OCI-LY7 (cell line): ENCODE measurements around the gene SPCS2. TPM values are rescaled to one million over a fixed set of nuclear protein-coding genes. Genes with fewer than 3 reads are reported as not detected.
A peak's percentile ranks its signal among the peaks of the same experiment; 100 is the strongest.

ENCODE experiments used
- BruUV-seq: library from RNA; stranded (reverse); fragments of 400-500 nt; replicated peaks from 2 replicates; lab custom pipeline; 2021; lab: Mats Ljungman, UMichigan
- CTCF ChIA-PET: fragments of 300-600 bp; sonication (Branson Sonifier 250); formaldehyde crosslinking; loops from one replicate; lab custom pipeline; 2022; ENCODE audit warnings: antibody characterized with exemption; ENCODE audit not compliant: unreplicated experiment; lab: Charles Lee
- POLR2A ChIA-PET: fragments of 300-600 bp; sonication (Branson Sonifier 250); formaldehyde crosslinking; loops from one replicate; lab custom pipeline; 2022; ENCODE audit warnings: antibody characterized with exemption; lab: Charles Lee
- DNase-seq: peaks from one replicate; pipeline ENCODE4 v3.0.0-alpha.2; 2015; ENCODE audit warnings: low spot score
- H2AFZ ChIP-seq: fragments of 200-600 bp; sonication (generic), shearing (Covaris generic); 2 replicates; pipeline ENCODE4 v1.6.1; 2014; ENCODE audit warnings: mild to moderate bottlenecking, antibody characterized with exemption, low read length, moderate library complexity
- H3K27ac ChIP-seq: fragments of 200-600 bp; sonication (generic); 2 replicates; pipeline ENCODE4 v1.5.1; 2014; ENCODE audit warnings: mixed run types, low read depth, mild to moderate bottlenecking, moderate library complexity, low read length, inconsistent platforms; ENCODE audit not compliant: poor library complexity, severe bottlenecking
- H3K36me3 ChIP-seq: fragments of 200-600 bp; sonication (generic); 2 replicates; pipeline ENCODE4 v1.6.1; 2014; ENCODE audit warnings: mild to moderate bottlenecking, antibody characterized with exemption, low read length, moderate library complexity, mixed read lengths; ENCODE audit not compliant: insufficient read depth
- H3K4me1 ChIP-seq: fragments of 200-600 bp; sonication (generic); 2 replicates; pipeline ENCODE4 v1.5.1; 2014; ENCODE audit warnings: mild to moderate bottlenecking, low read length; ENCODE audit not compliant: insufficient read depth, poor library complexity, severe bottlenecking
- H3K4me2 ChIP-seq: fragments of 200-600 bp; sonication (generic); 2 replicates; pipeline ENCODE4 v1.6.1; 2014; ENCODE audit warnings: mild to moderate bottlenecking, low read length
- H3K4me3 ChIP-seq: fragments of 200-600 bp; sonication (generic); 2 replicates; pipeline ENCODE4 v1.5.1; 2014; ENCODE audit warnings: mild to moderate bottlenecking, low read depth, low read length; ENCODE audit not compliant: poor library complexity, severe bottlenecking
- H3K79me2 ChIP-seq: fragments of 200-600 bp; sonication (generic); 2 replicates; pipeline ENCODE4 v1.6.1; 2016; ENCODE audit warnings: low read depth, mild to moderate bottlenecking, low read length, moderate library complexity, mixed read lengths; ENCODE audit not compliant: insufficient read depth
- H3K9me2 ChIP-seq: fragments of 200-600 bp; sonication (generic); 2 replicates; pipeline ENCODE4 v1.6.1; 2016; ENCODE audit warnings: mild to moderate bottlenecking, low read length, mixed read lengths; ENCODE audit not compliant: insufficient read depth
- H3K9me3 ChIP-seq: fragments of 200-600 bp; sonication (generic); 2 replicates; pipeline ENCODE4 v1.6.1; 2014; ENCODE audit warnings: mild to moderate bottlenecking, mixed run types, low read length, mixed read lengths
- H4K20me1 ChIP-seq: fragments of 200-600 bp; sonication (generic); 2 replicates; pipeline ENCODE4 v1.6.1; 2014; ENCODE audit warnings: mild to moderate bottlenecking, antibody characterized with exemption, low read length, moderate library complexity, mixed read lengths; ENCODE audit not compliant: insufficient read depth
- EZH2phosphoT487 ChIP-seq: fragments of 200-600 bp; sonication (generic); IDR thresholded peaks from 2 replicates; pipeline ENCODE4 v1.6.1; 2018; ENCODE audit warnings: low read depth, borderline replicate concordance, mild to moderate bottlenecking, mixed run types, antibody characterized with exemption, low read length, moderate library complexity, mixed read lengths
- intact Hi-C: fragments of 100-400 bp; cut with micrococcal nuclease; formaldehyde crosslinking; loops from one replicate; pipeline ENCODE4 v1.10.0; 2022; ENCODE audit not compliant: unreplicated experiment
- total RNA-seq, 2 experiments: library from RNA; depleted of rRNA in 1 of 2; stranded (reverse); fragments of >200 nt in 1 of 2; shearing (Covaris generic) in 1 of 2; gene quantifications; 2 replicates each; pipeline ENCODE4 v1.2.3, GENCODE V29; 2014 to 2022
- TF ChIP-seq, protein P1 (sequence below): fragments of 200-600 bp; sonication (generic); conservative IDR thresholded peaks from 2 replicates; pipeline ENCODE4 v1.5.1; 2014; ENCODE audit warnings: mild to moderate bottlenecking, antibody characterized with exemption, low read length, moderate library complexity, mixed read lengths

SPCS2 gene
- total RNA-seq, 2 experiments from 2014 or later = 39.6 to 212 TPM

DNA sequence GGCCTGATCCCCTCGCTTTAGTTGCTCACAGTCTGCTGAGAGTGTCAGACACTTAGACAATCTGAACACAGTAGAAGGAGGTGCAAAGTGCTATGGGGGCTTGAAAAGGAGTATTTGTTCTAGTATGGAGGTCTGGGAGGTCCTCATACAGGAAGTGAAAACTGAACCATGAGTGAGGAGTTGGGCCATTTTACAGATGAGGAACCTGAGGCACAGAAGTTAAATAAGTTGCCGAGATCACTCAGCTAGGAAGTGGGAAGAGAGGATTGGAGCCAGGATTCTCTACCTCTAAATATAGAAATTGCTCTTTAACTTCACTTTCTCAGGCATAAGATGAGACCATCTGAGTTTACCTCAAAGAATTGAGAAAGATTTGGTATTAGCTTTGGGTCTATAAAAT lies 35.7 kb downstream of the SPCS2 start:
- Histone ChIP-seq H3K4me3 (no peak overlapping the region), H3K79me2 (peaks cover 8% of the 10 kb centered on the region), H3K9me2 (no peaks in the 10 kb centered on the region), H3K9me3 (no peaks in the 10 kb centered on the region), H3K27ac (no peak overlapping the region), H3K36me3 (peaks cover 18% of the 10 kb centered on the region), H2AFZ (no peak overlapping the region), H3K4me2 (no peak overlapping the region), H3K4me1 (peaks cover 5% of the 10 kb centered on the region), H4K20me1 (no peaks in the 10 kb centered on the region; the same call in 1 of the 2 replicates)
- ChIA-PET CTCF (no interaction called here), POLR2A (no interaction called here)
- TF ChIP-seq EZH2phosphoT487 = no peak
- TF ChIP-seq, protein P1, sequence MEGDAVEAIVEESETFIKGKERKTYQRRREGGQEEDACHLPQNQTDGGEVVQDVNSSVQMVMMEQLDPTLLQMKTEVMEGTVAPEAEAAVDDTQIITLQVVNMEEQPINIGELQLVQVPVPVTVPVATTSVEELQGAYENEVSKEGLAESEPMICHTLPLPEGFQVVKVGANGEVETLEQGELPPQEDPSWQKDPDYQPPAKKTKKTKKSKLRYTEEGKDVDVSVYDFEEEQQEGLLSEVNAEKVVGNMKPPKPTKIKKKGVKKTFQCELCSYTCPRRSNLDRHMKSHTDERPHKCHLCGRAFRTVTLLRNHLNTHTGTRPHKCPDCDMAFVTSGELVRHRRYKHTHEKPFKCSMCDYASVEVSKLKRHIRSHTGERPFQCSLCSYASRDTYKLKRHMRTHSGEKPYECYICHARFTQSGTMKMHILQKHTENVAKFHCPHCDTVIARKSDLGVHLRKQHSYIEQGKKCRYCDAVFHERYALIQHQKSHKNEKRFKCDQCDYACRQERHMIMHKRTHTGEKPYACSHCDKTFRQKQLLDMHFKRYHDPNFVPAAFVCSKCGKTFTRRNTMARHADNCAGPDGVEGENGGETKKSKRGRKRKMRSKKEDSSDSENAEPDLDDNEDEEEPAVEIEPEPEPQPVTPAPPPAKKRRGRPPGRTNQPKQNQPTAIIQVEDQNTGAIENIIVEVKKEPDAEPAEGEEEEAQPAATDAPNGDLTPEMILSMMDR = no peak
- no peak for DNase-seq
- intact Hi-C loops = loop anchor here (10.0 kb wide), 1 partner anchor 890 kb away; no protein-coding TSS in a partner anchor
- BruUV-seq = no TSS peak

DNA sequence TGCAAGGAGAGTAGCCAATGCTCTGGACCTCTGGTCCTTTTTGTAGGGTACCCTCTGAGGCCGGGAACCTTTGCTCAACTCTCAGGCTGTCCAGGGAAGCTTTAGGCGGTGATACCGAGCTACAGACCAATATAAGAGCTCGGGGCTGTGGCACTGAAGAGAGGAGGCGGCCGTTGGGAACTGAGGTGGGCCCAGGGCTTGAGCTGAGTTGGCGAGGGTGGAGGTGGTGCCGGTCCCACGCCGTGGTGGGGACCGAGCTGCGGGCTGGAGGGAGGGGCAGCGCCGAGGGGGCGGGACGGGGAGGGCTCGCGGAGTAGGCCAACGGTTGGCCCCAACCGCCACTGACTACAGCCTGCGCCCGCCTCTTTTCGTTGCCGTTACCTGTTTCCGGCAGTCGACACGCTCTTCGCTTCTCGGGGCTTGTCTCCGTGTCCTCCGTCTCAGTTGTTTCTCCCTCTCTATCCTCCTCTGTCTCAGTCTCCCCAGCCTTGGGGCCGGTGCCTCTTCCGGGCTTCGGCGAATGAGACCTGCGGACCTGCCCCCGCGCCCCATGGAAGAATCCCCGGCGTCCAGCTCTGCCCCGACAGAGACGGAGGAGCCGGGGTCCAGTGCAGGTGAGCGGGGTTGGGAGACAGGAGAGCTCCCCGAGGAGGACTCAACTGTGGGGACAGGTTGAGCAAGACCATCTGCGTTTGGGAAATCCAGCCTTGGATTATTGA lies 39.6 kb downstream of the SPCS2 start, which contains the start of gene NEU3:
NEU3 (plus strand) TSS at position 393 of the 719 bp plus-strand sequence; CDS start at position 521, 128 bp downstream.
- Histone ChIP-seq H3K27ac (peak within 1 kb of the TSS; percentile 86), H3K4me2 (peak within 1 kb of the TSS; percentile 94), H3K9me2 (no peaks in the 10 kb centered on the region), H4K20me1 (peaks cover 10% of the 10 kb centered on the region; the same call in 1 of the 2 replicates), H3K36me3 (peaks cover 17% of the 10 kb centered on the region), H3K79me2 (peaks cover 42% of the 10 kb centered on the region), H2AFZ (peak within 1 kb of the TSS; percentile 84), H3K9me3 (no peaks in the 10 kb centered on the region), H3K4me1 (peaks cover 44% of the 10 kb centered on the region), H3K4me3 (peak within 1 kb of the TSS; percentile 94)
- POLR2A ChIA-PET = interaction anchor here (0.5 to 3.2 kb wide), 12 partner anchors 9 to 1454 kb away, joined by 3 to 21 read pairs (median 4); partner anchors contain the start of genes SPCS2 and XRRA1
- DNase-seq = peak; percentile 92
- intact Hi-C loops = loop anchor here (1.0 to 10.0 kb wide), 2 partner anchors 39 to 886 kb away; partner anchors contain the start of genes SPCS2 and XRRA1
- CTCF ChIA-PET = interaction anchor here (0.6 to 0.7 kb wide), 2 partner anchors 39 to 819 kb away, joined by 10 to 16 read pairs; partner anchors contain the start of gene SPCS2
- BruUV-seq = no TSS peak
- TF ChIP-seq, protein P1 = no peak
- TF ChIP-seq EZH2phosphoT487 = no peak
